Erythroblast (primary cell): ENCODE results near the gene HGF.

Experiments
- GATA1 ChIP-seq: IDR thresholded peaks from 2 replicates; pipeline ENCODE4 v1.6.1; 2011; ENCODE audit warnings: low read depth, mild to moderate bottlenecking, control low read depth, low read length, moderate library complexity
- POLR2A ChIP-seq: IDR thresholded peaks from 2 replicates; pipeline ENCODE4 v1.6.1; 2011; ENCODE audit warnings: mild to moderate bottlenecking, low read length

- TF ChIP-seq POLR2A, result no peak
- TF ChIP-seq GATA1, result no peak
These were observed 18.1 kb downstream of the HGF start for GRCh38 chr7:81751619-81752317.
